H4 (cell line): ENCODE results near the gene FGR. TPM values are rescaled to one million over a fixed set of nuclear protein-coding genes. Genes with fewer than 3 reads are reported as not detected.

Experiments
- DNase-seq: peaks from one replicate; pipeline ENCODE4 v3.0.0-alpha.2; 2015; ENCODE audit warnings: low spot score
- total RNA-seq: library from RNA; depleted of rRNA; stranded (reverse); fragments of >200 nt; shearing (Covaris generic); gene quantifications from 2 replicates; pipeline ENCODE4 v1.2.3, GENCODE V29; 2014

FGR gene
- total RNA-seq, 1 experiment from 2014 or later = not detected

GRCh38 chr1:27588256-27589232, 46.4 kb downstream of the FGR start:
- no peak for DNase-seq

GRCh38 chr1:27585684-27586083, 49.3 kb downstream of the FGR start:
- DNase-seq = no peak

GRCh38 chr1:27584453-27584852, 50.5 kb downstream of the FGR start:
- no peak for DNase-seq

- no peak for DNase-seq
Measured at GRCh38 chr1:27583479-27583878, 51.5 kb downstream of the FGR start.

GRCh38 chr1:27581823-27582243, 53.2 kb downstream of the FGR start:
- DNase-seq = no peak

GRCh38 chr1:27577504-27578188, 57.3 kb downstream of the FGR start:
- no peak for DNase-seq

GRCh38 chr1:27576806-27577227, 58.2 kb downstream of the FGR start:
- no peak for DNase-seq

GRCh38 chr1:27575840-27576331, 59.1 kb downstream of the FGR start:
- no peak for DNase-seq

GRCh38 chr1:27574871-27575831, 59.8 kb downstream of the FGR start:
- DNase-seq = no peak

GRCh38 chr1:27574001-27574781, 60.8 kb downstream of the FGR start:
- no peak for DNase-seq

- no peak for DNase-seq
Measured at GRCh38 chr1:27572679-27573426, 62.1 kb downstream of the FGR start.

GRCh38 chr1:27572019-27572678, 62.8 kb downstream of the FGR start:
- DNase-seq = no peak

GRCh38 chr1:27571439-27572018, 63.5 kb downstream of the FGR start:
- DNase-seq = no peak

- DNase-seq = no peak
Measured at GRCh38 chr1:27570784-27571183, 64.2 kb downstream of the FGR start.

GRCh38 chr1:27570356-27570755, 64.6 kb downstream of the FGR start:
- DNase-seq = no peak

- DNase-seq = no peak
Measured at GRCh38 chr1:27569506-27570291, 65.3 kb downstream of the FGR start.

- no peak for DNase-seq
Measured at GRCh38 chr1:27569088-27569460, 65.9 kb downstream of the FGR start.
